Fibroblast of lung (primary cell): ENCODE measurements around the gene PNPLA8. TPM values are rescaled to one million over a fixed set of nuclear protein-coding genes. Genes with fewer than 3 reads are reported as not detected.
A peak's percentile ranks its signal among the peaks of the same experiment; 100 is the strongest.

Experiments
- DNase-seq, 2 donors: peaks; one replicate each; pipeline versions ENCODE4 v3.0.0 to v3.0.0-alpha.2; 2010; ENCODE audit warnings: low read depth in 2 of 2
- H2AFZ ChIP-seq: 2 replicates; pipeline ENCODE4 v1.5.1; 2012; ENCODE audit warnings: low read length, control low read depth, inconsistent platforms
- H3K27ac ChIP-seq: 2 replicates; pipeline ENCODE4 v1.5.1; 2011; ENCODE audit warnings: low read length, control low read depth; ENCODE audit not compliant: insufficient read depth
- H3K27me3 ChIP-seq: 2 replicates; pipeline ENCODE4 v1.5.1; 2011; ENCODE audit warnings: mild to moderate bottlenecking, low read length; ENCODE audit not compliant: control insufficient read depth, insufficient read depth
- H3K36me3 ChIP-seq: 2 replicates; pipeline ENCODE4 v1.5.1; 2011; ENCODE audit warnings: low read length; ENCODE audit not compliant: control insufficient read depth, insufficient read depth
- H3K4me1 ChIP-seq: 2 replicates; pipeline ENCODE4 v1.5.1; 2011; ENCODE audit warnings: low read length; ENCODE audit not compliant: control insufficient read depth, insufficient read depth; ENCODE audit errors: extremely low read depth
- H3K4me2 ChIP-seq: 2 replicates; pipeline ENCODE4 v1.5.1; 2011; ENCODE audit warnings: low read length, control low read depth; ENCODE audit not compliant: insufficient read depth; ENCODE audit errors: extremely low read depth
- H3K4me3 ChIP-seq, 4 experiments: fragments of 200-600 bp in 1 of 4; sonication (generic) in 1 of 4; replicated peaks in 1 of 4; 2 replicates each; pipeline ENCODE4 v1.5.1; 2011 to 2016; ENCODE audit warnings: low read length in 4 of 4, low read depth in 3 of 4, mild to moderate bottlenecking in 3 of 4, control low read depth in 2 of 4, inconsistent platforms in 1 of 4, mixed read lengths in 1 of 4; ENCODE audit not compliant: insufficient read depth in 1 of 4; ENCODE audit errors: control extremely low read depth in 1 of 4
- H3K79me2 ChIP-seq: 2 replicates; pipeline ENCODE4 v1.5.1; 2012; ENCODE audit warnings: mild to moderate bottlenecking, low read length, inconsistent platforms; ENCODE audit not compliant: control insufficient read depth, insufficient read depth
- H3K9ac ChIP-seq: 2 replicates; pipeline ENCODE4 v1.5.1; 2011; ENCODE audit warnings: mild to moderate bottlenecking, low read length, control low read depth; ENCODE audit not compliant: insufficient read depth
- H3K9me3 ChIP-seq: 2 replicates; pipeline ENCODE4 v1.5.1; 2012; ENCODE audit warnings: low read depth, low read length; ENCODE audit not compliant: control insufficient read depth, insufficient read depth
- H4K20me1 ChIP-seq: 2 replicates; pipeline ENCODE4 v1.5.1; 2011; ENCODE audit warnings: low read length; ENCODE audit not compliant: control insufficient read depth, insufficient read depth; ENCODE audit errors: extremely low read depth
- EZH2 ChIP-seq: IDR thresholded peaks from 2 replicates; pipeline ENCODE4 v1.5.1; 2012; ENCODE audit warnings: low read length, control low read depth, mild to moderate bottlenecking; ENCODE audit errors: missing control alignments
- polyA plus RNA-seq, 2 donors: library from polyadenylated mRNA; depleted of rRNA in 1 of 2; stranded (reverse) in 1 of 2; unstranded in 1 of 2; fragments of >200 nt; gene quantifications; 2 replicates each; pipeline ENCODE4 v1.2.1, GENCODE V29; 2011 to 2012; ENCODE audit warnings: missing spikeins in 1 of 2
- total RNA-seq: library from RNA; depleted of rRNA; stranded (reverse); fragments of >200 nt; gene quantifications from 2 replicates; pipeline ENCODE4 v1.2.1, GENCODE V29; 2014
- TF ChIP-seq, protein P1 (sequence below), 2 donors: IDR thresholded peaks in 1 of 2; conservative IDR thresholded peaks in 1 of 2; 1 replicate in 1 of 2; 2 replicates in 1 of 2; pipeline ENCODE4 v1.5.1; 2011 to 2012; ENCODE audit warnings: low read length in 2 of 2, control low read depth in 1 of 2, inconsistent platforms in 1 of 2, low read depth in 1 of 2, mild to moderate bottlenecking in 1 of 2

The PNPLA8 gene
- total and polyA plus RNA-seq, 2 donors (not counting 1 experiment from before 2014, with no cell fraction given): 27.9 to 36.7 TPM

DNA sequence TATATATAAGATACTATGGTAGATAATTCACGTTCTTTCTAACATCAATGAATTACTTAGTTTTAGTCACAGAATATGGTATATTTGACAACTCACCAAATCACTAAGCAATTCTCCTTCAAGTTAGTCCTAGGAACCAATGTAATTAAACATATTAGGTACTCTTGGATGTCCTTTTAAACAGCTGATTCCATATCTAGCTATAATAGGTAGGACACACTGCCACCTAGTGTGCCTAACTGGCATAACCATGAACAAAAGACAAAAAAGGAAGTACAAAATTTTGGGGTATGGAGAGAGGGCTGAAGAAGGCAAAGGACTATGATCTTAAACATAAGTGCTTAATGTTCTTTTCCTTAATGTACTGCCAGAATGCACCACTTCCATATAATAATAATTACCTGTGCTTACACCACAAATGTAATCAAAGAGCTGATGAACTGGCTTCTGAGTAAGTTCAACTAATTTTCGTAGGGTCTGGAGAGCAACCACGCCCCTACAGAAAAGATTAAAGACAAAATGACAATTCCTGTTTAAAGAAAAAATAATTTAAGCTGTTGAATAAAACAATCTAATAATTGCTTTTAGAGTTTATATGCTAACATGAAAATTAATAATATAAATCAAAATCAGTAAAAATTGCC, 28.7 kb downstream of the PNPLA8 start:
- H4K20me1 ChIP-seq: no peaks in the 10 kb centered on the region
- no peaks in the 10 kb centered on the region for H3K4me1 ChIP-seq
- H3K9me3 ChIP-seq: no peaks in the 10 kb centered on the region
- no peak overlapping the region for H3K27ac ChIP-seq
- peak; percentile 29 to 68 for DNase-seq
- TF ChIP-seq, protein P1, sequence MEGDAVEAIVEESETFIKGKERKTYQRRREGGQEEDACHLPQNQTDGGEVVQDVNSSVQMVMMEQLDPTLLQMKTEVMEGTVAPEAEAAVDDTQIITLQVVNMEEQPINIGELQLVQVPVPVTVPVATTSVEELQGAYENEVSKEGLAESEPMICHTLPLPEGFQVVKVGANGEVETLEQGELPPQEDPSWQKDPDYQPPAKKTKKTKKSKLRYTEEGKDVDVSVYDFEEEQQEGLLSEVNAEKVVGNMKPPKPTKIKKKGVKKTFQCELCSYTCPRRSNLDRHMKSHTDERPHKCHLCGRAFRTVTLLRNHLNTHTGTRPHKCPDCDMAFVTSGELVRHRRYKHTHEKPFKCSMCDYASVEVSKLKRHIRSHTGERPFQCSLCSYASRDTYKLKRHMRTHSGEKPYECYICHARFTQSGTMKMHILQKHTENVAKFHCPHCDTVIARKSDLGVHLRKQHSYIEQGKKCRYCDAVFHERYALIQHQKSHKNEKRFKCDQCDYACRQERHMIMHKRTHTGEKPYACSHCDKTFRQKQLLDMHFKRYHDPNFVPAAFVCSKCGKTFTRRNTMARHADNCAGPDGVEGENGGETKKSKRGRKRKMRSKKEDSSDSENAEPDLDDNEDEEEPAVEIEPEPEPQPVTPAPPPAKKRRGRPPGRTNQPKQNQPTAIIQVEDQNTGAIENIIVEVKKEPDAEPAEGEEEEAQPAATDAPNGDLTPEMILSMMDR (conservative IDR thresholded peaks at IDR 0.05 in 1 of 2, IDR thresholded peaks at IDR 0.05 in 1 of 2; ENCODE audit: low read depth in 1 of 2, low read length in 2 of 2): peak; percentile 81 to 89
- TF ChIP-seq EZH2: no peak
- H3K79me2 ChIP-seq: no peaks in the 10 kb centered on the region
- H3K4me2 ChIP-seq: no peak overlapping the region
- no peak overlapping the region for H2AFZ ChIP-seq
- H3K4me3 ChIP-seq: no peak overlapping the region
- no peaks in the 10 kb centered on the region for H3K27me3 ChIP-seq
- H3K36me3 ChIP-seq: no peaks in the 10 kb centered on the region
- no peak overlapping the region for H3K9ac ChIP-seq

DNA sequence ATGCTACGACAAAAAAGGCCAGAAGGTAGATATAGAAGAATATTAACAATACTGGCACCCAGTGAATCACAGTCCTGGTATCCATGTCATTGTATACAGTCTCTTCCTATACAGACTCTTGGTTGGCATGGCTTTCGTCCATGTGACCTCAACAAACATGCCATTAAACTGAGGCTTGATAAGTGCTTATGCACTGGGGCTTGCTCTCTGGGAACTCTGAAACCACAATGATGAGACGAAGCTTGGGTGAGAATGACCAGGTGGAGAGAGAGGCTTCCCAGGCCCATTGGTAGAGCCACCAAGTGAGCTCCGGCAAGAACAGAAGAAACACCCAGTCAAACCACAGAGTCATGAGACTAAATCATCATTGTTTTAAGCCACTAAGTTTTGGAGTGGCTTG, 33.2 kb downstream of the PNPLA8 start:
- Histone ChIP-seq H3K27ac (no peak overlapping the region), H3K36me3 (no peaks in the 10 kb centered on the region), H3K27me3 (no peaks in the 10 kb centered on the region), H3K4me2 (no peak overlapping the region), H4K20me1 (no peaks in the 10 kb centered on the region), H3K9ac (no peak overlapping the region), H3K4me1 (no peaks in the 10 kb centered on the region), H3K4me3 (no peak overlapping the region), H2AFZ (no peak overlapping the region), H3K79me2 (no peaks in the 10 kb centered on the region), H3K9me3 (no peaks in the 10 kb centered on the region)
- no peak for TF ChIP-seq EZH2
- TF ChIP-seq, protein P1 (conservative IDR thresholded peaks at IDR 0.05 in 1 of 2, IDR thresholded peaks at IDR 0.05 in 1 of 2; ENCODE audit: low read depth in 1 of 2, low read length in 2 of 2): no peak
- peak in 1 of 2 donors; percentile 4 for DNase-seq

DNA sequence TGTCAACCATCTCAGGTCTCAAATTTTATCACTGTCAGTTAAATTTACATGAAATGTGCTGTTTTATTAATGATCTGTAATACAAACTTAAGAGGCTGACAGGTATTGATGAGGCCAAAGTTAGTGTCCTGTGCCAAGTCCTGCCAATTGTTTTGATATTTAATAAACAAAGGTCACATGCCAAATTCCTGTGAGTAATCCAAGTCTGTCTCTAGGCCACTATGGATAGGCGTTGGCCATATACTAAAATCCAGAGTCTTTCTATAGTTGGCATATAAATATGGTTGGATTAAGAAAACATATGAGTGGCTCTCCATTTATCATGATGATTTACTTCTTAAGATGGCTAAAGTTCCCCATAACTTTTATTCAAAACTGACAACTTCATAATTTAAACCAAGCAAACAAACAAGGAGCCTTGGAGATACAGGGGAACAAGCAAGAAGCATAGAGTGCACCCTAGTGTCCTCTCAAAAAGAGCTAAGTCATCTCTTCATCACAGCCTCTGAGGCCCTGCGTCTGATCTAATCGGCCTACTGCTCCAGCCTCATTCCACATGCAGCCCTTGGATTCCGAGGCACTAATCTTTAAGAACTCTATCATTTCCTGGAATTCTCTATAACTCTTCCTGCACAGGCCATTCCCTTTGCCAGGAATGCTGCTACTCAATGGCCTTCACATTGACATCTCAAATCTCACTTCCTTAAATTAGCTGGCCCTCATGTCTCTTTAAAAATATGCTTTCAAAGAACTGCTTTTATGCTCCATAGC, 37.0 kb downstream of the PNPLA8 start:
- H3K4me1 ChIP-seq: no peaks in the 10 kb centered on the region
- no peak overlapping the region for H2AFZ ChIP-seq
- H3K4me3 ChIP-seq: no peak overlapping the region
- H3K36me3 ChIP-seq: no peaks in the 10 kb centered on the region
- no peak for TF ChIP-seq EZH2
- TF ChIP-seq, protein P1 (conservative IDR thresholded peaks at IDR 0.05 in 1 of 2, IDR thresholded peaks at IDR 0.05 in 1 of 2; ENCODE audit: low read depth in 1 of 2, low read length in 2 of 2): no peak
- H3K27me3 ChIP-seq: no peaks in the 10 kb centered on the region
- no peaks in the 10 kb centered on the region for H3K9me3 ChIP-seq
- no peak overlapping the region for H3K4me2 ChIP-seq
- no peaks in the 10 kb centered on the region for H3K79me2 ChIP-seq
- DNase-seq: peak in 1 of 2 donors; percentile 36
- H3K9ac ChIP-seq: no peak overlapping the region
- H4K20me1 ChIP-seq: no peaks in the 10 kb centered on the region
- H3K27ac ChIP-seq: no peak overlapping the region
